Stimulated activated CD8-positive, alpha-beta memory T cell treated with anti-CD3 and anti-CD28 coated beads, Interleukin-2, amount 100 ng/mL, for 48 hours (primary cell): ENCODE data around the gene FAM13C.
"Not testable (repeated sequence)": the region's sequence is repeated elsewhere in the genome, so short reads cannot be mapped to it uniquely, and the experiment has no call there.

ENCODE experiments used
- DNase-seq, 2 donors: peaks; one replicate each; pipeline ENCODE4 v3.0.0-alpha.2; 2020; ENCODE audit warnings: low read depth in 2 of 2

FAM13C gene

GRCh38 chr10:59362144-59362958 is at the start of gene FAM13C:
TSS of gene FAM13C (minus strand) at chr10:59362549. CDS start at chr10:59362460, 89 bp downstream.
- DNase-seq = no peak

GRCh38 chr10:59405235-59405634 is 42.9 kb upstream of the FAM13C start:
- DNase-seq = no peak

- DNase-seq = no peak
Measured at GRCh38 chr10:59400214-59400613, 37.9 kb upstream of the FAM13C start.

- DNase-seq = not testable (repeated sequence)
Measured at GRCh38 chr10:59399329-59399728, 37.0 kb upstream of the FAM13C start.

GRCh38 chr10:59397961-59398360 is 35.6 kb upstream of the FAM13C start:
- no peak for DNase-seq

GRCh38 chr10:59395984-59396383 is 33.6 kb upstream of the FAM13C start:
- DNase-seq = no peak

- no peak for DNase-seq
Measured at GRCh38 chr10:59393349-59393748, 31.0 kb upstream of the FAM13C start.

GRCh38 chr10:59391060-59391459 is 28.7 kb upstream of the FAM13C start:
- no peak for DNase-seq

GRCh38 chr10:59388671-59388976 is 26.3 kb upstream of the FAM13C start:
- DNase-seq = no peak

GRCh38 chr10:59387951-59388670 is 25.8 kb upstream of the FAM13C start:
- no peak for DNase-seq

GRCh38 chr10:59384761-59385160 is 22.4 kb upstream of the FAM13C start:
- DNase-seq = no peak

GRCh38 chr10:59383908-59384307 is 21.6 kb upstream of the FAM13C start:
- DNase-seq = no peak

- DNase-seq = no peak
Measured at GRCh38 chr10:59383436-59383835, 21.1 kb upstream of the FAM13C start.

- DNase-seq = no peak
Measured at GRCh38 chr10:59382831-59383295, 20.5 kb upstream of the FAM13C start.

- DNase-seq = no peak
Measured at GRCh38 chr10:59381687-59382086, 19.3 kb upstream of the FAM13C start.

- DNase-seq = no peak
Measured at GRCh38 chr10:59376846-59377245, 14.5 kb upstream of the FAM13C start.

GRCh38 chr10:59375990-59376389 is 13.6 kb upstream of the FAM13C start:
- no peak for DNase-seq

GRCh38 chr10:59374916-59375315 is 12.6 kb upstream of the FAM13C start:
- no peak for DNase-seq

- no peak for DNase-seq
Measured at GRCh38 chr10:59373071-59373470, 10.7 kb upstream of the FAM13C start.

- no peak for DNase-seq
Measured at GRCh38 chr10:59372543-59372942, 10.2 kb upstream of the FAM13C start.

- no peak for DNase-seq
Measured at GRCh38 chr10:59366290-59366689, 3.9 kb upstream of the FAM13C start.

GRCh38 chr10:59363446-59363958 is 1.2 kb upstream of the FAM13C start:
- DNase-seq = no peak

GRCh38 chr10:59362959-59363381 is 621 bp upstream of the FAM13C start:
- DNase-seq = no peak
